Endometrium (tissue), 2 donors: ENCODE measurements around the gene R3HDM4.

Experiments
- FAIRE-seq: peaks from 2 replicates; lab custom pipeline; 2012; peaks lifted over from hg19 to GRCh38; lab: Jason Lieb, UNC
- donor health status: control.
- donor health status: control.

R3HDM4 gene

DNA sequence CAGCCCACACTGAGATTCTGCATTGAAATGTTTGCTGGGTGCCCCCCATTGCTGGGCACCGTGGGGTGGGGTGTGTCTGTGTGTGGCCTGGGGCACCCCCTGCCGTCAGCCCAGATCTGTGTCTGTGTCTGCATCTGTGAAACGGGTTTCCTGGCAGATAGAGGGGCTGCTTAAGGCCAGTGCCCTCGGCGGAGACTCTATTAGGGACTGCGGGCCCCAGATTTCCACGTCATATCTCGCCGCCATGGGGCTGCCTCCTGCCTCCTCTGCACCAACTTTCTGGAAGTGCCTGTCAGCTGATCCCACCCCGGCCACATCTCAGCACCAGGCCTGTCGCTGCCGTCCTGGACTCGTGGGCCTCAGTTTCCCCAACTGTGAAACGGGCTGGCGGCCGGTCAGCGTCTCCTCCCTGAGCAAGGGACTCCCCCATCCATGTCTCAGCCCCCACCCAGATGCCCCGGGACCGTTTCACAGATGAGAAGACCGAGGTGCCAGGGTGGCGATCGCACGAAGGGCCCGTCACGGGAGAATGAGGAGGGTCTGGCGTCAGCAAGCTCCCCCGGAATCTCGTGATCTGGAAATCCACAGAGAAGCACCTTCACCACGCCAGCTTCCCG is 34.2 kb upstream of the R3HDM4 start:
- no peak for FAIRE-seq

DNA sequence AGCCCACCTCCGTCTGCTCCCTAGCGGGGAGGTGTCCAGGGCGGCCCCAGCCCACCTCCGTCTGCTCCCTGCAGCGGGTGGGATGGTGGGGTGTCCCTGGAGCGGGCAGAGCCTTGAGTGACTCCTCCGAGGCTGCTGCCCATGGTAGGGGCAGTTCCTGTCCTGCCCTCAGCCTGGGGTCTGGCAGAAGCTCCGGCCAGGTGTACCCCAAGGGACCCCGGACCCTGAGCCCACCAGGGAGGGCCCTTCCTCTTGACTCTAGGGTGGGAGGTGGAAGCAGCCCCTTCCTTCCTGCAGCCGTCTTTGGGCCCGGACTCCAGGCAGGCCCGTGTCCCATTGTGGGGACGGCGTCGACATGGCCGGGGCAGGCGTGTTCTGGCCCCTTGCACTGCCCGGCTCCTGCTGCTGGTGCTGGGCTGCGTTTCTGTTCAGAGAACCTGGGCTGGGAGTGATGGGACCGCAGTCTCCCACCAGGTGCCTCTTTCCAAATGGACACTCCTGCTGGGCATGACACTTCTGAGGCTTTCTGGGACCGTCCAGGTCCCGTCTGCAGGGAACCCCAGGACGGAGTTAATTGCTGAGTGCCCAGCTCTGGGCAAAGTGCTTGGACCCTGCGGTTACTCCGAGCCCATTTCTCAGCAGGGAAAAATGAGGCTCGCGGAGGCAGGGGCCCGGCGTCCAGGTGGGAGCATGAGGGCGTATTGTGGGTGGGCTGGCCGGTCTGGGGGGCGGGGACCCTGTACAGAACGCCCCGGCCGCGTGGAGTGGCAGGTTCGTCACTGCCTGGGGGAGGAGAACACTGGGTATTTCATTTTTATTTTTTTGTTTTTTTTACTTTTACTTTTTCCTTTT is 32.6 kb upstream of the R3HDM4 start:
- FAIRE-seq: no peak

DNA sequence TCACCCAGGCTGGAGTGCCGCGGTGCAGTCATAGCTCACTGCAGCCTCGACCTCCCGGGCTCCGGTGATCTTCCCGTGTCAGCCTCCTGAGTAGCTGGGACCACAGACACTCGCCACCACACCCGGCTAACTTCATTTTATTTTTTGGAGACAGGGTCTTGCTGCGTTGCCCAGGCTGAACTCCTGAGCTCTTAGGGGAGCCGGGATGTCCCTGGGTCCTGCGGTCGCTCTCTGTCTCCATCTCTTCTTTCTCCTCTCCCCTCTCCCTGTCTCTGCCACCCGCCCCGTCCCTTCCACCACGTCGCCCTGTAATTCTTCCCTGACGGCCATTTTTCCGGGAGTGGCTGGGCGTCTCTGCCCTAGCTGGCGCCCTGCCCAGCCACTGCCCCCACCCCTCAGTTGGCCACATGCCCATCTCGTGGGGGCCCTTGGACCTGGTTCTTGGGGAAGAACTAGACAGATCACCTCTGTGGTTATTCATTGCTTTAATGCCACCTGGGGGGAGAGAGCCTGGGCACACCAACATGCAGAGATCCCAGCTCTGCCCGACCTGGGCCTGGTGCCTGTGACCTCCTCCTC is 31.7 kb upstream of the R3HDM4 start:
- no peak for FAIRE-seq

DNA sequence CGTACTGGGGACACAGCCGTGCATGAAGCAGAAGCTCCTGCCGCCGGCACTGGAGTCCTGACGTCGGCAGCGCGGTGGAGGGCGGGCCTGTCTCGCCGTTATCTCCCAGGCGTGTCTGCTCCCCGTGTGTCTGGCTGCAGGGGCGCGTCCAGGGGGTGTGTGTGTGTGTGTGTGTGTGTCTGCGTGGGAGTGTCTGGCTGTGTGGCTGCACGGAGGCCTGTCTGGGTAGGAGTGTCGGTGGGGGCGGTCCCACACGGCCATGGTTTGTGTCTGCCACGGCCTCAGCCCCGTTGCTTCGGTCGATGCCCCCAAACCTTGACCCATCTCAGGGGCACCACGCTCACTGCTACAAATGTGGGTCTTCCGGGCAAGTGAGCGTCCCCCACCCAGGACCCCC is 31.1 kb upstream of the R3HDM4 start:
- no peak for FAIRE-seq

DNA sequence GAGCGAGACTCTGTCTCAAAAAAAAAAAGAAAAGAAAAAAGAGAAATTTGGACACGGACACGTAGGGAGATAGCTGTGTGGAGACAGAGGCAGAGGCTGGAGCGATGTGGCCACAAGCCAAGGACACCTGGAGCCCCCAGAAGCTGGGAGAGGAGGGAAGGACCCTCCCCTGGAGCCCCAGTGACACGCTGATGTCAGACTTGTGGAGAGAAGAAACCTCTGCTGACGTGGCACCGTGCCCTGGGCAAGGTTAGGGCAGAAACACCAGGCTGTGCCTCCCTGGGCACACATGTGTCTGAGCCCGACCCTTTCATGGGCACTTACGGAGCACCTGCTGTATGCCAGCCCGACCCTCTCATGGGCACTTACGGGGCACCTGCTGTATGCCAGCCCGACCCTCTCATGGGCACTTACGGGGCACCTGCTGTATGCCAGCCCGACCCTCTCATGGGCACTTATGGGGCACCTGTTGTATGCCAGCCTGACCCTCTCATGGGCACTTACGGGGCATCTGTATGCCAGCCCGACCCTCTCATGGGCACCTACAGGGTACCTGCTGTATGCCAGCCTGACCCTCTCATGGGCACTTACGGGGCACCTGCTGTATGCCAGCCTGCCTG is 30.6 kb upstream of the R3HDM4 start:
- FAIRE-seq: no peak

DNA sequence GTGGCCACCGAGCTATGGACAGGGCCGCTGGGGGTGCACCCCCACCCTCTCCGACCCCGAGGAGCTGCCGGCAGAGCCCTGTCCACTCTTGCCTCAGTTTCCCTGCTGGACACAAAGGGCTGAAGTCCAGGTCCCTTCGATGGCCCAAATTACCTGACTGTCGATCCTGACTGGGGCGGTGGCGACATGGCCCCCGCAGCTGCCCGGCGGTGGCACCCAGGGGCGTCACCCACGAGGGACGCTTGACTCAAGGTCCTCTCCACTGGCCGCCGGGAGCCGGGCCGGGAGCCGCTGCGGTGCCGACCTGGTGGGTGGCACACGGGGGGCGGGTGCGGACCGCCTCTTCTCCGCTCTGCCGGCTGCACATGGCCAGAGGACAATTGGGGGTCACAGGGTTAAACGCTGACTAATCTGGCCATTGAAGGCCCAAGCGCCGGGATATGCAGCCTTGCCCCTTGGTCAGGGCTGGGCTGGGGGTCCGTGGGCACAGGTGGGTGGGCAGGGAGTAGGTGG is 29.2 kb upstream of the R3HDM4 start:
- no peak for FAIRE-seq

DNA sequence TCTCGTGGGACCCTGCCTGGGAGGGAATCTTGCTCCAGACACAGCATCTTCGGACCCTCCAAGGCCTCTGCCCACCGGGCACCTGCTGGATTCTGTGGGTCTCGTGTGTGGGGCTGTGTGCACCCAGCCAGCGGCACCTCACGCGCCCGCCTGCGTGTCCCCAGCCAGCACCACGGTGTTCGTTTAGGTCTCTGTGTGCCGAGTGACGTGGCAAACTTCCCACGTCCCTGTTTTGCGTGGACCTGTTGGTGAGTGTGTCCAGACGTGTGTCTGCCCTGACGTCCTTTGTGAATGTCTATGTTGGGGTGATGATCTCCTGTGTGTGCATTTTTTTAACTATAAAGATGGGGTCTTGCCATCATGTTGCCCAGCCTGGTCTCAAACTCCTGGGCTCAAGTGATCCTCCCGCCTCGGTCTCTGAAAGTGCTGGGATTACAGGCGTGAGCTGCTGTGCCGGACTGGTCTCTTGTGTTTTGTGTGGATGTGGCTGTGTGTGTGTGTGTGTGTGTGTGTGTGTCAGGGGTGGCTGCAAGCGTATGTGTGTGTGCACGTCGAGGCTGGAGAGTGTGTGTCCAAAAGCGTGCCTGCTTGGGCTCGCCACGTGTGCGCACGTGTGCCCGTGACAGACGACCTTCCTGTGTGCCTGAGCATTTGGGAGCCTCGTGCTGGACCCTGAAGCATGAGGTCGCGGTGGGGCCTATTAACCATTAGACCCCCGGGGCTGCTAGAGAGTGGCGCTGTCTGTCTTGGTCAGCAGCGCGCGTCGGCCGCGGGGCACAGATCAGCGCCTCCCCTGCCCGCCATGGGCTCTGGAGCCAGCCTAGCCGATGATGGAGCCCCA is 28.5 kb upstream of the R3HDM4 start:
- no peak for FAIRE-seq

DNA sequence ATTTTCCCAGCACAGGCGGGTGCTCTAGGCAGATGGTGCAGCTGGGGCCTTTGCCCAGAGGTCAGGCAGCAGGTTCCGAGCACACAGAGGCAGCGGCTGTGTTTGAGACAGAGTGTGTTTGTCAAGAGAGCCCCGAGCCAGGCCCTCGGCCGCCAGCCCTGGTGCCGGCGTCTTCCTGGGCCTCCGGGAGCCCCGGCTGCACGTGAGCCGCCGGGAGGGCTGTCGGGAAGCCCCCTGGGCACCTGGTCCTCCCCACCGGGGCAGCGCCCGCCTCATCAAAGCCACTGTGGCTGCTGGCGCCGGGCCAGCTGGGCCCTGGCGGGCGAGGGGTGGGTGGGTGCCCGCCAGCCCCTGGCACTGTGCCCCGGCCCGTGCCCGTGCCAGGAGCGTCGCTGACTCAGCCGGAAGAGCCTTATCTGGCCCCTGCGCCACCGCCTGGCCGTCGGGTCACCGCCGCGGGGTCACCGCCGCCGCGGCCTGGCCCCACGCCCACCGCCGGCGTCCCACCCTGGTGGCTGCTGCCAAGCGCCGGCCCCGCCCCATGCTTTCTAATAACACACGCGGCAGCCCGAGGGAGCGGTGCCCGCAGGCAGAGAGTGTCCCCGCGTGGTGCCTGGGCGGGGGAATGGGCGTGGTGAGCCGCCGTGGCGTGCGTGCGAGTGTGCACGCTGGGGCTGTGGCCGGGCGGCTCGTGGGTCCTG is 27.7 kb upstream of the R3HDM4 start:
- FAIRE-seq: no peak

DNA sequence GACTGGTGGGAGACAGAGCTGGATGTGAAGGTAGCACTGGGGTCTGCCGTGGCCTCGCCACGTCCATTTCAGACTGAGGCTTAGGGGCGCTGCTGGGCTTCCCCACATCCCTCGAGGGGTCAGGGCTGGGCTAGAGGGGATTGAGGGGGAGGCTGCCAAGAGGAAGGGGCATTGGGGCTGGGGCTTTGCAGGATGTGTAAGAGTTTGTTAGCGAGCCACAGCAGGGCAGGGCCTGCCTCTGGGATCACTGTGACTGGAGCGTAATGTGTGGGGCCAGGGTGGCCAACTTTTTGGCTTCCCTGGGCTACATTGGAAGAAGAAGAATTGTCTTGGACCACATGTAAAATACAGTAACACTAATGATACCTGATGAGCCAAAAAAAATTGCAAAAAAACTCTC is 26.9 kb upstream of the R3HDM4 start:
- FAIRE-seq: no peak

DNA sequence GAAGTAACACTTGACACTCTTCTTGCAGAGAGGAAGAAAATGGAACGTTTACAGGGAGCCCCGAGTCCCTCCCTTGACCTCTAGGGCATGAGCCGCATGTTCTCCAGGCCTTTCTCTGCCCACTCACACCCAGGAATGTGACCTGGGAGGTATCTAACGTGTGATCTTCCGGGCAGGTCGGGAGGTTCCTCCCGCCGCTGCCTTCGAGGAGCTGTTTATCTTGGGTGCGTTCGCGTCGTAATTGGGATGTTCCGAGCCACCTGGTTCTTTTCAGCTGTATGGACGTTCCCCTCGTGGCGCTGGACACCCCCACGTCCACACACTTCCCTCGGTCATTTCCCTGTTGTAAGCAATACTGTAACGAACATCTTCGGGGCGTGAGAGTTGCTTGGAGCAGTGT is 26.4 kb upstream of the R3HDM4 start:
- no peak for FAIRE-seq

DNA sequence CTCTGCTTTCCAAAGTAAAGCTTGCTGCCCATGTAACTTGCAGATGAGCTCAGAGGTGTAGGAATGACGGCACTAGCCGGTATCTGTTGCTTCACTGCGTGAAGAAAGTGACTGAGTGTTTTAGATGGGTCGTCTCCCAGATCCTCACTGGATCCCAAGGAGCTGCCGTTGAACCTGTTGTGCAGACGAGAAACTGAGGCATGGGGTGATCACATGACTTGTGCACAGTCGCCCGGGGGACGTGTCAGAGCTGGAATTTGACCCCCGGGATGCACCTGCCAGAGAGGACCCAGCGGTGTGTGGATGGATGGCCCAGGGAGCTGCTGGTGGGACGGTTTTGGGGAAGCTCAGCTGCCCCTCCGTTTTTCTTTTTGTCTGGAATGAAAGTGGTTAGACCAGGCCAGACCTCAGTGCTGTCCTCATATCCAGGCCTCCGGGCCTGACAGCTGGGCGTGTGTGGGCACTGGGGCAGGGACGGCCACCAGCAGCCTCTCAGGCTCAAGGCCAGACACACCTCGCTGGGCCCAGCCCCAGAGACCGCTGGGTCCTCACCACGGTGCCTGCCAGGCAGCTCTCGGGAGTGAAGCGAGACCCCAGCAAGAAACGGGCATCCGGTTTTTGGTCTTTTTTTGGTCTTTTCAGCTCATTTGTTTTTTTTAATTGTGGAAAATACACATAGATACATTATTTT is 25.4 kb upstream of the R3HDM4 start:
- FAIRE-seq: no peak

DNA sequence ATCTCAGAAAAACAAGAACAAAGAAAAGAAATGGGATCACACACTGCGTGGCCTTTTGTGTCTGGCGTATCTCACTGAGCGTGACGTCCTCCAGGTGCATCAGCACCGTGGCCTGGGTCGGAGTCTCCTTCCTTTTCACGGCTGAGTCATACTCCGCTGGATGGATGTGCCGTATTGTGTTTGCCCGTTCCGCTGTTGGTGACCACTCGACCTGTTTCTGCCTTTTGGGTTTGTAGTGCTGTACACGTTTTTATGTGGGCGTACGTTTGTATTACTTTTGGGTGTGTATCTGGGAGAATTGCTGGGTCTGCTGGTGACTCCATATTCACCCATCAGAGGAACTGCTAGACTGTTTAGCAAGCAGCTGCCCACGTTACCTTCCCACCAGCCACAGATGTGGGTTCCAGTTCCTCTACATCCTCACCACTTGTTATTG is 24.3 kb upstream of the R3HDM4 start:
- FAIRE-seq: no peak

DNA sequence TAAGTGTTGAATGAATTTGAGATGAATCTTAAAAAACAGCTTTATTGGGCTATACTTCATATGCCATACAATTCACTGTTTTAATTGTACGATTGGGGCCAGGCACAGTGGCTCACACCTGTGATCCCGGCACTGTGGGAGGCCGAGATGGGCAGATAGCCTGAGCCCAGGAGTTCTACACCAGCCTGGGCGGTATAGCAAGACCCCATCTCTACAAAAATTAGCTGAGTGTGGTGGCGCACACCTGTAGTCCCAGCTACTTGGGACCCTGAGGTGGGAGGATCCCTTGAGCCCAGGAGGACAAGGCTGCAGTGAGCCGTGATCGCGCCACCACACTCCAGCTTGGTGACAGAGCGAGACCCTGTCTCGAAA is 23.1 kb upstream of the R3HDM4 start:
- no peak for FAIRE-seq

DNA sequence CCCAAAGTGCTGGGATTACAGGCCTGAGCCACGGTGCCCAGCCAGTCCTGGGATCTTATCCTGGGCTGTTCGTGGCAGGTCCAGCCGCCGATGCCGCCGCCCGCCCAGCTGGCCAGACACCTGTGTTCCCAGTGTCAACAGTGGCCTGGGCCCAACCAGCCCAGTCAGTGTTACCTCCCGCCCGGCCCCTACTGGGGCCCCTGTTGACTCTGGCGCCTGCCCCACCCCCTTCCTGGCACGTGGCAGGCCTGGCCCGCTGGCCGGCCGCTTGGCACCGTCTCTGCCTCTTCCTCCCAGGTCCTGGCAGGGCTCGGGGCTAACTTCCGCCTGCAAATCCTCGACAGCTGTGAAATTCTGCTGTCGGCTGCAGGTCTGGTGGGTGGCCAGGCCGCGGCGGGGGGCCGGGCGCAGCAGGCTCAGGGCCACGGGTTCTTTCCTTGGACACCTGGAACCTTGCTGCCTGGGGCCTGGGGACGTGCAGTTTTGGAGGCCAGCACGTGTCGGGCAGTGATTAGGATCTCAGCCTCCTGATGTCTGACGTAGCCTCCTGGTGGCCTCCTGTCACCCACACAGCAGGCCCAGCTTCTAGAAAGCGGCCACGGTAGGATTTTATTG is 22.0 kb upstream of the R3HDM4 start:
- no peak for FAIRE-seq

DNA sequence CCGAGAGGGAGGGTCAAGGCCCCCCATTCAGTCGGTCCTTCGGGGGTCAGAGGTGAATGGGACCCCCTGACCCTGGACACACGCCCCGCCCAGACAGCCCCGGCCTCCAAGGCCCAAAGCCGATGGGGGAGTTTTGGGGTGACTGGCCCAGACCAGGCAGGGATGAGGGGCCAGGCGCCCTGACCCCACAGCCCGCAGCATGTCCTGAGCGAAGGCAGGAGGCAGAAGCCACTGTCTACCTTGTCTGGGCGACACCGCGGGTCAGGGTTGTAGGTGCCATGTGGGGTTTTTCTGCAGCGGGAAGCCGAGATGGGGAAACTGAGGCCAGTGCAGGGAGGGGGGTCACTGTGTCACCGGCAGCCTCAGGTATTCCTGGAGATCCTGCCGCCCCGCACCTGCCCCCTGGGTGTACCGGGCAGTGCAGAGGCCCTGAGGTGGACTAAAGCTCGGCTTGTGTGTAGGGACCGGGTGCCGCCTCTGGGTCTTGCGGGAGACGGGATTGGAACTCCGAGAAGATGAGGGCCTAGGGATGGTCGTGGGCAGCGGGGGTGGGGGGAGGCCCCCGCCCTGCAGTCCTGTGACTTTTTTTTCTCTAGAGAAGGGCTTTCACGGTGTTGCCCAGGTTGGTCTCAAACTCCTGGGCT is 21.3 kb upstream of the R3HDM4 start:
- no peak for FAIRE-seq

DNA sequence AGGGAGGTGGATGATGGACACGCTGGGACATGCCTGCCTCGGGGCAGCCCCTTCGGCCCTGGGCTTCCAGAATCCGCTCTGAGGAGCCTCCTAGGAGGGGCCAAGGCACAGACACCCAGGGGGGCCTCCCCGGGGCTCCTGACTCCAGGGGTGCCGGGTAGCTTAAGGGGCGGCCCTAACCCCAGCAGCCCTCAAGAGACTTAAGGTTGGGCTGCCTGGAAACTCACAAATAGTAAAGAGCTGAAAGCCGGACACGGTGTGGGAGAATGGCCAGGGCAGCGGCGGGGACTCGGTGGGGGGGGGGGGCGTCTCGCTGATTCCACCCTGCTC is 20.5 kb upstream of the R3HDM4 start:
- FAIRE-seq: no peak

DNA sequence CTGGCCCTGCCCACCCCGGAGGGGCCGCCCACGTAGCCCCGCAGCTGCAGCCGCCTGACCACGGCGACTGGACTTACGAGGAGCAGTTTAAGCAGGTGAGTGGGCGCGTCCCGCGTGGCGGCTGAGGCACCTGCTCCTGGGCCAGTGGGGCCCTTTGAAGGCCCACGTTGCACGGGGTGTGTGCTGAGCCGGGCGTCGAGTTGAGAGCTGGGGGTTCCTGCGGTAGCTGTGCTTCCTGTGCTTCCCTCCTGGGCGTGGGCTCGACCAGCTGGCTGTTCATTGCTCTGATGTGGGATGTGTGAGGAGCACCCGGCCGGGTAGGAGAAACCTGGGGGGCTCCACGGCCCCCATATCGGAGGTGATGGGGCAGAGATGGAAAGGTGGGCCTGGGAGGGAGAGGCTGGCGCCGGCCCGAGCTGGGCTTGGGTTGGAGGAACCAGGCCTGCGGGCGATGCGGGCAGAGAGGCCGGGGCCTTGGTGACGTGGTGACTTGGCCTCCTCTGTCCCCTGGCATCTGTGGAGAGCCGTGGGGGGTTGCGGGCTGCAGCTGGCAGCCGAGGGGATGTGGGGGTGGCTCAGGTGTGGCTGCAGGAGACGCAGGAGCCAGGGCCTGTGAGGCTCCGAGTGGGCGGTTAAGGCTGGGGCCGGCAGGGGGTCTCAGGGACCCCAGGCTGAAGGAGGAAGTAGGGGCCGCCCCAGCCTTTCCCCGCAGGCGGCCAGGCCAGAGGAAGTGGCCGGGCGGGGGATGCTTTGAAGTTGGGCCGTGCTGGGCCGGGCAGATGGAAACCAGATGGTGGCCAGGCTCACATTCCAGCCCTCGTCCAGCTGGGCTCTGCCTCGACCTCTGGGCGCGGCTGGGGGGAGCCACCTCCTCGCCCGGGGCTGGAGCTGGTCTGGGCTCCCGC is 19.9 kb upstream of the R3HDM4 start:
- peak; percentile 26 for FAIRE-seq

DNA sequence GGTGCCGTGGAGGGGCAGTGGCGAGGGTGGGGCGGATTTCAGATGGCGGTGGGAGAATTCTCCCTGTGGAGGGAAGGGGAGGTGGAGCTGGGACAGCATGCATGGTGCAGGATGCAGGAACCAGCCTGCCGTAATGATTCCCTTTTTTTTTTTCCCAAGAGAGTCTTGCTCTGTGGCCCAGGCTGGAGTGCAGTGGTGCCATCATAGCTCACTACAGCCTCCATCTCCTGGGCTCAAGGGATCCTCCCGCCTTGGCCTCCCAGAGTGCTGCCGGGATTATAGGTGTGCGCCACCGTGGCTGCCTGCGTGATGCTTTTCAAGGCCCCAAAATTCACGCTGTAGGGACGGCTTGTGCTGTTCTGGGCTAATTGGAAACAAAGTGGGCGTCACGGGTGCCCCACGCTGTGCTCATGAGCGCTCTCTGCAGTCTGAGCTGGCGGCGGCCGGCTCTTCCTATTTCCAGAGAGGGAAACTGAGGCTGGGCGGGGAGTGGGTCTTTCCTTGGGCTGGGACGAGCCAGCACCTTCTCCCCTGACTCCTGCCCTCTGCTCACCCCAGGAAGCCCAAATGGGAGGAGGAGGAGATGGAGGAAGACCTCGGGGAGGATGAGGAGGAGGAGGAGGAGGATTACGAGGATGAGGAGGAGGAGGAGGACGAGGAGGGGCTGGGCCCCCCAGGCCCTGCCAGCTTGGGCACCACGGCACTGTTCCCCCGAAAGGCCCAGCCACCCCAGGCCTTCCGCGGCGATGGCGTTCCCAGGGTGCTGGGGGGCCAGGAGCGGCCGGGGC is 19.0 kb upstream of the R3HDM4 start:
- no peak for FAIRE-seq
